ENCODE measurements around the gene FRS3. TPM values are rescaled to one million over a fixed set of nuclear protein-coding genes. Genes with fewer than 3 reads are reported as not detected.

Gene FRS3
- total and polyA plus RNA-seq, 9 of the 15 experiments (the other 6 are each of a cell fraction or from before 2014, with no cell fraction given), result 0.03 to 3.7 (median 1.6) TPM

- TF ChIP-seq ZBTB40 (IDR thresholded peaks at IDR 0.05) (peak; percentile 45; the same call in 1 of the 2 replicates), ZBTB40 (CRISPR knock-in tag; IDR thresholded peaks at IDR 0.05) (no peak), KAT2B (IDR thresholded peaks at IDR 0.05; ENCODE audit: low read depth, low read length) (no peak), SMAD4 (CRISPR knock-in tag; conservative IDR thresholded peaks at IDR 0.05) (peak; percentile 68), PHF20 (IDR thresholded peaks at IDR 0.05; ENCODE audit: partially characterized antibody) (peak; percentile 36), TRIM25 (IDR thresholded peaks at IDR 0.05; ENCODE audit: borderline replicate concordance) (0 out of 2 replicates have a peak, but pooled peaks have one; percentile 65), KAT8 (IDR thresholded peaks at IDR 0.05; ENCODE audit: low read depth) (no peak), KLF1 (tag; IDR thresholded peaks at IDR 0.05) (no peak), NONO (IDR thresholded peaks at IDR 0.05; ENCODE audit: low read depth in 2 of 2, low read length in 1 of 2) (peak in 1 of 2 experiments; percentile 90; a peak in 2 of 4 replicates), GABPA (tag; conservative IDR thresholded peaks at IDR 0.05; ENCODE audit: low read depth) (peak; percentile 76)
- TF ChIP-seq, protein P1, sequence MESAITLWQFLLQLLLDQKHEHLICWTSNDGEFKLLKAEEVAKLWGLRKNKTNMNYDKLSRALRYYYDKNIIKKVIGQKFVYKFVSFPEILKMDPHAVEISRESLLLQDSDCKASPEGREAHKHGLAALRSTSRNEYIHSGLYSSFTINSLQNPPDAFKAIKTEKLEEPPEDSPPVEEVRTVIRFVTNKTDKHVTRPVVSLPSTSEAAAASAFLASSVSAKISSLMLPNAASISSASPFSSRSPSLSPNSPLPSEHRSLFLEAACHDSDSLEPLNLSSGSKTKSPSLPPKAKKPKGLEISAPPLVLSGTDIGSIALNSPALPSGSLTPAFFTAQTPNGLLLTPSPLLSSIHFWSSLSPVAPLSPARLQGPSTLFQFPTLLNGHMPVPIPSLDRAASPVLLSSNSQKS (CRISPR knock-in tag; IDR thresholded peaks at IDR 0.05), result no peak
- TF ChIP-seq, protein P2, sequence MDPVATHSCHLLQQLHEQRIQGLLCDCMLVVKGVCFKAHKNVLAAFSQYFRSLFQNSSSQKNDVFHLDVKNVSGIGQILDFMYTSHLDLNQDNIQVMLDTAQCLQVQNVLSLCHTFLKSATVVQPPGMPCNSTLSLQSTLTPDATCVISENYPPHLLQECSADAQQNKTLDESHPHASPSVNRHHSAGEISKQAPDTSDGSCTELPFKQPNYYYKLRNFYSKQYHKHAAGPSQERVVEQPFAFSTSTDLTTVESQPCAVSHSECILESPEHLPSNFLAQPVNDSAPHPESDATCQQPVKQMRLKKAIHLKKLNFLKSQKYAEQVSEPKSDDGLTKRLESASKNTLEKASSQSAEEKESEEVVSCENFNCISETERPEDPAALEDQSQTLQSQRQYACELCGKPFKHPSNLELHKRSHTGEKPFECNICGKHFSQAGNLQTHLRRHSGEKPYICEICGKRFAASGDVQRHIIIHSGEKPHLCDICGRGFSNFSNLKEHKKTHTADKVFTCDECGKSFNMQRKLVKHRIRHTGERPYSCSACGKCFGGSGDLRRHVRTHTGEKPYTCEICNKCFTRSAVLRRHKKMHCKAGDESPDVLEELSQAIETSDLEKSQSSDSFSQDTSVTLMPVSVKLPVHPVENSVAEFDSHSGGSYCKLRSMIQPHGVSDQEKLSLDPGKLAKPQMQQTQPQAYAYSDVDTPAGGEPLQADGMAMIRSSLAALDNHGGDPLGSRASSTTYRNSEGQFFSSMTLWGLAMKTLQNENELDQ (CRISPR knock-in tag; IDR thresholded peaks at IDR 0.05; ENCODE audit: borderline replicate concordance), result 0 out of 2 replicates have a peak, but pooled peaks have one; percentile 57
Observed at GRCh38 chr6:41779788-41780550, at the start of gene FRS3 (continued).

Measured in K562 (cell line).